H1 (cell line): ENCODE measurements around the gene P3H2. TPM values are rescaled to one million over a fixed set of nuclear protein-coding genes. Genes with fewer than 3 reads are reported as not detected.

Source experiments
- ASH2L ChIP-seq: fragments of 200-600, 300-600 bp; sonication (generic); IDR thresholded peaks from one replicate; pipeline ENCODE4 v1.7.1; 2017; ENCODE audit warnings: low read length
- BACH1 ChIP-seq: IDR thresholded peaks from 2 replicates; pipeline ENCODE4 v1.6.1; 2012; ENCODE audit warnings: low read length, improper control_type of control experiment
- BRCA1 ChIP-seq: IDR thresholded peaks from 2 replicates; pipeline ENCODE4 v1.6.1; 2012; ENCODE audit warnings: low read depth, low read length, improper control_type of control experiment
- CHD7 ChIP-seq: fragments of 300-600 bp; sonication (generic); IDR thresholded peaks from 2 replicates; pipeline ENCODE4 v1.7.1; 2012; ENCODE audit warnings: low read length, moderate library complexity, mild to moderate bottlenecking, inconsistent platforms; ENCODE audit not compliant: insufficient replicate concordance
- EP300 ChIP-seq, 2 experiments: IDR thresholded peaks; 1 replicate in 1 of 2; 2 replicates in 1 of 2; pipeline ENCODE4 v1.6.1; 2011 to 2012; ENCODE audit warnings: low read depth in 2 of 2, low read length in 2 of 2, mild to moderate bottlenecking in 2 of 2, borderline replicate concordance in 1 of 2, inconsistent platforms in 1 of 2, moderate library complexity in 1 of 2
- GABPA ChIP-seq: IDR thresholded peaks from 2 replicates; pipeline ENCODE4 v1.6.1; 2011; ENCODE audit warnings: mild to moderate bottlenecking, low read length, moderate library complexity, borderline replicate concordance; ENCODE audit not compliant: insufficient read depth
- HDAC6 ChIP-seq: IDR thresholded peaks from one replicate; pipeline ENCODE4 v1.7.1; 2012; ENCODE audit warnings: low read depth, mild to moderate bottlenecking, inconsistent platforms, low read length, moderate library complexity
- KDM4A ChIP-seq: IDR thresholded peaks from one replicate; pipeline ENCODE4 v1.7.1; 2012; ENCODE audit warnings: low read depth, mild to moderate bottlenecking, moderate library complexity, low read length, inconsistent platforms; ENCODE audit not compliant: severe bottlenecking
- RAD21 ChIP-seq, 2 experiments: IDR thresholded peaks in 1 of 2; conservative IDR thresholded peaks in 1 of 2; 2 replicates each; pipeline ENCODE4 v1.6.1; 2011; ENCODE audit warnings: low read depth in 2 of 2, low read length in 2 of 2, improper control_type of control experiment in 1 of 2, inconsistent platforms in 1 of 2, mild to moderate bottlenecking in 1 of 2, moderate library complexity in 1 of 2
- RBBP5 ChIP-seq: IDR thresholded peaks from 2 replicates; pipeline ENCODE4 v1.7.1; 2012; ENCODE audit warnings: low read depth, mild to moderate bottlenecking, inconsistent platforms, low read length, moderate library complexity, borderline replicate concordance
- RFX5 ChIP-seq: IDR thresholded peaks from 2 replicates; pipeline ENCODE4 v1.6.1; 2011; ENCODE audit warnings: low read depth, low read length, improper control_type of control experiment, borderline replicate concordance
- SIRT6 ChIP-seq: IDR thresholded peaks from one replicate; pipeline ENCODE4 v1.7.1; 2012; ENCODE audit warnings: low read length, inconsistent platforms
- polyA plus RNA-seq, 7 experiments: library from polyadenylated mRNA; depleted of rRNA in 3 of 7; stranded (reverse) in 5 of 7; unstranded in 2 of 7; fragments of >200 nt in 5 of 7; fragments of 200-250 nt in 2 of 7; gene quantifications; 1 replicate in 5 of 7; 2 replicates in 1 of 7; 4 replicates in 1 of 7; pipeline versions ENCODE4 v1.2.1 to v1.2.3, GENCODE V29; 2011 to 2013; ENCODE audit warnings: missing spikeins in 2 of 7, mixed read lengths in 2 of 7
- total RNA-seq: library from RNA; stranded (reverse); fragmentation: NEBNext Ultra II Directional; extraction: Animal tissue kit (Norgen Biotek cat#: 25700); gene quantifications from 2 replicates; pipeline ENCODE4 v1.2.1, GENCODE V29; 2021

P3H2 gene
- total and polyA plus RNA-seq, 2 of the 8 experiments (the other 6 are each of a cell fraction or from before 2014, with no cell fraction given): 40.5 to 60.4 TPM

- TF ChIP-seq CHD7: no peak
- no peak for TF ChIP-seq GABPA
- TF ChIP-seq HDAC6: no peak
- TF ChIP-seq EP300 (IDR thresholded peaks at IDR 0.05; ENCODE audit: borderline replicate concordance in 1 of 2, low read depth in 2 of 2, low read length in 2 of 2): no peak
- TF ChIP-seq RFX5: no peak
- TF ChIP-seq BACH1: no peak
- no peak for TF ChIP-seq SIRT6
- no peak for TF ChIP-seq RAD21 (IDR thresholded peaks at IDR 0.05 in 1 of 2, conservative IDR thresholded peaks at IDR 0.05 in 1 of 2; ENCODE audit: low read depth in 2 of 2, low read length in 2 of 2)
- TF ChIP-seq RBBP5: no peak
- TF ChIP-seq KDM4A: no peak
- no peak for TF ChIP-seq ASH2L
- no peak for TF ChIP-seq BRCA1
These were observed 93.6 kb downstream of the P3H2 start (continued) for GRCh38 chr3:190027116-190027515.
